DMS153 treated with DMSO at 0.1 percent for 48 hours (cell line): ENCODE measurements around the gene VPS33A.
"Not testable (repeated sequence)": the region's sequence is repeated elsewhere in the genome, so short reads cannot be mapped to it uniquely, and the experiment has no call there.

Source experiments
- DNase-seq: peaks from one replicate; lab custom pipeline; 2025; ENCODE audit not compliant: unreplicated experiment; lab: John Stamatoyannopoulos, UW

The VPS33A gene

DNA sequence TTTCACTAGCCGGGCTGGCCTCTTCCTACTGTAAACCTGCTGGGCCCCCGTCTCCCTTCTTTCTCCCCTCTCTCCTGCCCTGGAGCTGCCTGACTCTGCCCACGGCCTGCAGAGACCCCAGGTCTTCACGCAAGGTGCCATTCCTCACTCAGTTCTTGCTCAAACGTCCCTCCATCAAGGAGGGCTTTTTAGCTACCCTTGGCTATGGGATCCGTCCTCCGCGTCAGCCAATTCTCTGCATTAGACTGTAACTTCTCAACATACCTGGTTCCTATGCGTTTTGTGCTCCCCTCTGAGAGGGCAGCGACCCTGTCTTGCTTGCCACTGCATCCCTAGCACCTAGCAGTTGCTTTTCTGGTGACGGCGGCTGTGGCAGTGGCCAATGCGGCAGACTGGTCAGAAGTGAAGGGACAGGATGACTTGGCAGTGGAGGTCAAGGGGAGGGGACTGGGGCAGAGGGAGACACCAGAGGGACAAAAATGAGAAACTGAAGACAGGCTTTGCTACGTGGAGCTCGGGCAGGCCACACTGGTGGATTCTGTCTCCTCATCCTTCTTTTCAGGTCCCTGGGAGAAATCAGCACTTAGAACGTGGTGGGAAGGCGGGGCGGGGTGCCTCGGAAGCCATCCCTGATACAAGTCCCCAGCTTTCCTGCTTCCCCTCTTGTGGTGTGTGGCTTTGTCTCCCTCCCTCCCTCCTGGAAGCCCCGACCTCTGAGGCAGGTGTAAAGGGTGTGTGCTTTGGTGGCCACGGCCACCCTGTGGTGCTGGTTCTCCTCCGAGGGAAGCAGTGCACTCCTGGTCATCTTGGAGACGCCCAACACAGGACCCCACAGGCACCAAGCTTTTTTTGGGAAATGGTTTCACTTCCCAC, 61.0 kb downstream of the VPS33A start:
- no peak for DNase-seq

DNA sequence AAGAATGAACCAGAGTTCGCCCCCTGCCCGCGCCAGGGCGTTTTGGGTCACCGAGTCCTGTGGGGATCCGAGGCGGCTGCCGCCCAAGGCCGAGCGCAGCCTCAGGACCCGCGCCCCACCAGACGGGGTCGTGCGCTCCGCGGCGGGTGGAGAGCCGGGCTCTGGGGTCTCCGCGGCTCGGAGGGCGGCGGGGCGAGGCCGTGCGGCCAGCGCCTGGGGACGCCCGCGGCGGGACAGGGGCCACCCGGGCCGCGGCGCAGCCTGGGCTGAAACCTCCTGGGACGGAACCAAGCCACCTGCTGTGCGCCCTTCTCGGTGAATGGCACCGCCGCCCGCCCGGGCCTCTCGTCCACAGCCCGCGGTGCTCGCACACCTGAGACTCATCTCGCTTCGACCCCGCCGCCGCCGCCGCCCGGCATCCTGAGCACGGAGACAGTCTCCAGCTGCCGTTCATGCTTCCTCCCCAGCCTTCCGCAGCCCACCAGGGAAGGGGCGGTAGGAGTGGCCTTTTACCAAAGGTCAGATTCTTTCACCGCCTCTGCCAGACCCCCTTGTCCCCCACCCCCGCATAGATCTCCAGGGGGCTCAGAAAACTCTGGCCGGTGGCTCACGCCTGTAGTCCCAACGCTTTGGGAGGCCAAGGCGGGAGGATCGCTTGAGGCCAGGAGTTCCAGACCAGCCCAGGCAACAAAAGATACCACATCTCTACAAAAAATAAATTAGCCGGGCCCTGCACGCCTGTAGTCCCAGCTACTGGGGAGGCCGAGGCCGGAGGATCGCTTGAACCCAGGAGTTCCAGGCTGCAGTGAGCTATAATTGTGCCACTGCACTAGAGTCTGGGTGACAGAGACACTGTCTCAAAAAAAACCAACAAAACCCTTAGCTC, 61.9 kb downstream of the VPS33A start:
- DNase-seq = no peak

DNA sequence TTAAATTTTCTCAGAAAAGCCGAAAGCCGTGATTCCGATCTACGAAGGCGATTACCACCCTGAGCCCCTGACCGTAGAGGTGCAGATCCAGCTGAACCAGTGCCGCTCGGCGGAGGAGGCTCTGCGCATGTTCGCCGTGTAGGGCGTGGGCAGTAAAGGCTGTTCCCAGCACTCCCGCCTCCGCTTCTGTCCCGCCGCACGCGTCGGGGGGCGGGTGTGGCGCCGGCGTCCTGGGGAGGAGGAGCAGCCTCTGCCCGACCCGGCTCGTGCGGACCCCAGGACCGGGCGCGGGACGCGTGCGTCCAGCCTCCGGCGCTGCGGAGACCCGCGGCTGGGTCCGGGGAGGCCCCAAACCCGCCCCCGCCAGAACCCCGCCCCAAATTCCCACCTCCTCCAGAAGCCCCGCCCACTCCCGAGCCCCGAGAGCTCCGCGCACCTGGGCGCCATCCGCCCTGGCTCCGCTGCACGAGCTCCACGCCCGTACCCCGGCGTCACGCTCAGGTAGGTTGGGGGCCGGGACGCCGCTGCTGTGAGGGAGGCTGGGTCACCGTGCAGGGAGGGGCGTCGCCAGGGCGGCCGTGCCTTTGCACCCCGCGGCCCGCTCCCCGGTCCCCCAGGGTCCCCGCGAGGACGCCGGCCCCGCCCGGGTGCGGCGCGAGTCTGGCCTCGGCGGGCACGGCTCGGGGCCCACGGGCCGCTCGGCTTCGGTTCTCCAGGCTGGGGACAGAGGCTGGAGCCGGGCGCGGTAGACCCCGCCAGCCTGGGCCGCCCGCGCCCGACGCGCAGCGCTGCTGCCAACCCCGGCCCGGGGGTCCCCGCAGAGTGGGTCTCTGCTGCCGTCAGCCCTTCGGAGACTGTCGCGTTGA, 62.8 kb downstream of the VPS33A start, which contains the start of gene B3GNT4:
Gene B3GNT4, plus strand, starts transcription at position 409 of the 866 bp plus-strand sequence. CDS start 910 bp downstream, outside the sequence.
- peak; percentile 42 for DNase-seq

DNA sequence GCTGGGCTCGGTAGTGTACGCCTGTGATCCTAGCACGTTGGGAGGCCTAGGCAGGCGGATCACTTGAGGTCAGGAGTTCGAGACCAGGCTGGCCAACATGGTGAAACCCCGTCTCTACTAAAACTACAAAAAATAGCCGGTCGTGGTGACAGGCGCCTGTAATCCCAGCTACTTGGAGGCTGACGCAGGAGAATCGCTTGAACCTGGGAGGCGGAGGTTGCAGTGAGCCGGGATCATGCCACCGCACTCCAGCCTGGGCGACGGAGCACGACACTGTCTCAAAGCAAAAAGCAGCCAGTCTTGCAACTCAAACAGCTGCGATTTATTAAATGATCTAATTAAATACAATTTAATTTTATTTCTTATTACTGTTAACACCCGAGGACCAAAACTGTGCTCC, 63.5 kb downstream of the VPS33A start:
- not testable (repeated sequence) for DNase-seq

- no peak for DNase-seq
Measured at GRCh38 chr12:122202017-122202416, 64.3 kb downstream of the VPS33A start.

- DNase-seq = no peak
Measured at GRCh38 chr12:122201381-122201780, 64.9 kb downstream of the VPS33A start.

GRCh38 chr12:122200541-122201175, 65.6 kb downstream of the VPS33A start:
- no peak for DNase-seq

DNA sequence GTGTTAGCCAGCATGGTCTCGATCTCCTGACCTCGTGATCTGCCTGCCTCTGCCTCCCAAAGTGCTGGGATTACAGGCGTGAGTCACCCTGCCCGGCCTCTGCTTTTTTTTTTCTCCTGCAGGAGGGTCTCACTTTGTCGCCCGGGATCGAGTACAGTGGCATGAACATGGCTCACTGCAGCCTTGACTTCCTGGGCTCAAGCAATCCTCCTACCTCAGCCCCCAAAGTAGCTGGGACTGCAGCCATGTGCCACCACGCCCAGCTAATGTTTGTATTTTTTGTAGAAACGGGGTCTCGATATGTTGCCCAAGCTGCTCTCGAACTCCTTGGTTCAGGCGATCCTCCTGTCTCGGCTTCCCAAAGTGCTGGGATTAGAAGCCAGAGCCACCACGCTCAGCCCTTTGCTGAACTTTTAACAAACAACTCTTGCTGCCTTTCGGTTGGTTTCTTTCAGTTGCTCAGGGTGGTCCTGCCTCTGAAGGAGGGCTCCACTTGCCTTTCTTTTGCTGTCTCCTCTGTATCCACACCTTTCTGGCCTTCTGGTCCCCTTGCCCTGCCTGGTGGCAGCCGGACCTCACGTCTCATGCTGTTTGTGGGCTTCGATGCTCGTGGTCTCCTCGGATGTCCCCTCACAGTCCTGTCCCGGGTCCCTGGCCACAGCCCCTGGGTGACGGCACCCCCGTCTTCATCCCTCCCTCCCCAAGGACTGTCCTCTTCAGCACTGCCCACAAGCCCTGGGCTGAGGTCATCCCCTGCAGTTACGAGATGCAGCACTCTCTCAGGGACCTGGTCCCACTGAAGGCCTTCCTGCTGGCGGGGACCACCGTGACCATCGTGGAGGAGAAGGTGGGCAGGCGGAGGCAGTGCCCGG, 66.6 kb downstream of the VPS33A start:
- no peak for DNase-seq

- DNase-seq = no peak
Measured at GRCh38 chr12:122197612-122197966, 68.7 kb downstream of the VPS33A start.

DNA sequence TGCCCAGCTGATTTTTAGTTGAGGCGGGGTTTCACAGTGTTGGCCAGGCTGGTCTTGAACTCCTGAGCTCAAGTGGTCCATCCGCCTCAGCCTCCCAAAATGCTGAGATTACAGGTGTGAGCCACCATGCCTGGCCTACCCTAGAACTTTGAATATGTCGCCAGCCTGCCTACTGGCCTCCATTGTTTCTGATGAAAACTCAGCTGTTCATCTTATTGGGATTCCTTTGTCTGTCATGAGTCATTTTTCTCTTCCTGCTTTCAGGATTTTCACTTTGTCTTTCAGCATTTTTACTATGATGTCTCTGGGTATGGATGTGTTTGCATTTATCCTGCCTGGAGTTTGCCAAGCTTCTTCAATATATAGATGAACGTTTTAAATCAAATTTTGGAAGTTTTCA, 70.9 kb downstream of the VPS33A start:
- DNase-seq = no peak

- DNase-seq = no peak
Measured at GRCh38 chr12:122194804-122195203, 71.5 kb downstream of the VPS33A start.

GRCh38 chr12:122192441-122192840, 73.9 kb downstream of the VPS33A start:
- DNase-seq = no peak

- DNase-seq = no peak
Measured at GRCh38 chr12:122190842-122191668, 75.2 kb downstream of the VPS33A start.

DNA sequence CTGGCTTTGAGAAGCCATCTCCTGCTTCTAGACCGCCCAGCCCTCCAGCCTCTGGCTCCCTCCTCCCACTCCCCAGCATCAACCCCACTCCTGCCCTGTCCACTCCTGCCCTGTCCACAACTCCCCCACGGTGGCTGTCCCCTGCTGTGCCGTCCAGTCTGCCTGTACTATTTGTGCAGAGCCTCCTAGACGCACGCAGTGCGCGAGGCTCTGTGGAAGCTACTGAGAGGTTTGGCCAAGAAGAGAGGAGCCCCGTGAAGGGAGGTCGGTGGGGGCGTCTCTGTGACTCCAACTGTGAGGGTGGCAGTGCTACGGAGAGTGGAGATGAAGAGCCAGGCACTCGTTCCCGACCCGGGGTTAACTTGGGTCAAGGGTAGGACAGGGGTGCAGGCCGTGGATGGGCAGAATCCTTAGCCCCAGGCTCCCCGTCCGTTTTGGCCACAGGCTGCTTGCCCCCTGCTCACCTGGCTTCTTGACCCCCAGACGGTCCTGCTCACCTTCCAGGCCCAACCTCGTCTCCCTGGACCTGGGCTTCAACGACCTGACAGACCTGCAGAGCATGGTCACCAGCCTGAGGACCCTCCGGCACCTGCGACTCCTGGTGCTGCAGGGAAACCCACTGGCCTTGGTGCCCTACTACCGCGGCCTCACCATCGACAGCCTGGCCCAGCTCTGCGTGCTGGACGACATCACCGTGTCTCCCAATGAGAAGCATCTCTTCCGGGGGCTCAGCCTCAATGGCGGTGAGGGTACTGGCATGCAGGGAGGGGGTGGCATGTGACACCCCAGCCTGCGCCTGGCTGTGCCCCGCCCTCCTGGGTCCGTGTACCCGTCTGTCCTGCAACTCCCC, 76.4 kb downstream of the VPS33A start:
- DNase-seq = no peak

GRCh38 chr12:122187466-122187865, 78.8 kb downstream of the VPS33A start:
- no peak for DNase-seq

DNA sequence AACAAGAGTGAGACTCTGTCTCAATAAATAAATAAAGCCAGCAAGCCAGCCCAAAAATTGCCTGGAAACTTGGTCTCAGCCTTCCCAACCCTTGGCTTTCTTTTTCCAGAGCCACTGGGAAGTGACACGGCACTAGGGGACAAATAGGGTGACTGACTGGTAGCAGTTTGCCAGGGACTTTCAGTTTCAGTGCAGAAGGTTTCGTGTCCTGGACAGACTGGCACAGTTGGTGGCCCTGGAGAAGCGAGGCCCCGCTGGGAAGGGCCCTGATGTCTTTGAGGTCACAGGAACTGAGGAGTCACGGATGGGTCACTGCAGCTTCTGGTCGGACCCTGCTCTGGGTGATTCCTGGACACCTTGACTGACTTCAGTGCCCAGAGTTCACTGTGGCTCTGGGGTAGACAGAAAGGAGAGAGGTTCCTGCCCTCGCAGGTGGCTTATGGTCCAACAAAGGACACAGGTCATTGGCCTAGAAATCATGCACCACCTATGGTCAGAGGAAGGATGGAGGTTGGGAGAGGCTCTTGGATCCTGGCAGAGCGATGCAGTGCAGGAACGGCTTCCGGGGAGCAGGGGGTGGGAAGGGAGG, 80.7 kb downstream of the VPS33A start:
- DNase-seq = no peak

- DNase-seq = no peak
Measured at GRCh38 chr12:122185079-122185478, 81.2 kb downstream of the VPS33A start.
